ENCODE data around the gene TPRG1L.
"Not testable (repeated sequence)": the region's sequence is repeated elsewhere in the genome, so short reads cannot be mapped to it uniquely, and the experiment has no call there.

Gene TPRG1L

GRCh38 chr1:3584915-3585314 is 39.9 kb upstream of the TPRG1L start:
- H3K9me3 ChIP-seq (ENCODE audit: low read length), result no peaks in the 10 kb centered on the region
- no peak overlapping the region for H3K4me3 ChIP-seq (ENCODE audit: low read depth in 1 of 2, low read length in 2 of 2)
- H3K27ac ChIP-seq (ENCODE audit: low read depth, low read length), result no peak overlapping the region
- no peaks in the 10 kb centered on the region for H3K27me3 ChIP-seq (ENCODE audit: control insufficient read depth in 1 of 2, insufficient read depth in 2 of 2, low read length in 2 of 2)
- H3K36me3 ChIP-seq (ENCODE audit: insufficient read depth, low read length), result no peaks in the 10 kb centered on the region
- H3K9ac ChIP-seq (ENCODE audit: low read length), result no peak overlapping the region
- no peaks in the 10 kb centered on the region for H3K4me1 ChIP-seq (ENCODE audit: insufficient read depth, low read length)

- not testable (repeated sequence) for H3K4me1 ChIP-seq (ENCODE audit: insufficient read depth, low read length); H3K36me3 ChIP-seq (ENCODE audit: insufficient read depth, low read length); H3K9ac ChIP-seq (ENCODE audit: low read length); H3K27me3 ChIP-seq (ENCODE audit: control insufficient read depth in 1 of 2, insufficient read depth in 2 of 2, low read length in 2 of 2); H3K27ac ChIP-seq (ENCODE audit: low read depth, low read length); H3K9me3 ChIP-seq (ENCODE audit: low read length); H3K4me3 ChIP-seq (ENCODE audit: low read depth in 1 of 2, low read length in 2 of 2)
These were observed 39.4 kb upstream of the TPRG1L start for GRCh38 chr1:3585353-3585868.

GRCh38 chr1:3585940-3586568 is 38.8 kb upstream of the TPRG1L start:
- no peaks in the 10 kb centered on the region for H3K27me3 ChIP-seq (ENCODE audit: control insufficient read depth in 1 of 2, insufficient read depth in 2 of 2, low read length in 2 of 2)
- no peak overlapping the region for H3K27ac ChIP-seq (ENCODE audit: low read depth, low read length)
- H3K4me3 ChIP-seq (ENCODE audit: low read depth in 1 of 2, low read length in 2 of 2), result no peak overlapping the region
- no peaks in the 10 kb centered on the region for H3K4me1 ChIP-seq (ENCODE audit: insufficient read depth, low read length)
- H3K9me3 ChIP-seq (ENCODE audit: low read length), result no peaks in the 10 kb centered on the region
- no peak overlapping the region for H3K9ac ChIP-seq (ENCODE audit: low read length)
- no peaks in the 10 kb centered on the region for H3K36me3 ChIP-seq (ENCODE audit: insufficient read depth, low read length)

- H3K9me3 ChIP-seq (ENCODE audit: low read length), result no peaks in the 10 kb centered on the region
- no peak overlapping the region for H3K4me3 ChIP-seq (ENCODE audit: low read depth in 1 of 2, low read length in 2 of 2)
- H3K4me1 ChIP-seq (ENCODE audit: insufficient read depth, low read length), result no peaks in the 10 kb centered on the region
- no peaks in the 10 kb centered on the region for H3K36me3 ChIP-seq (ENCODE audit: insufficient read depth, low read length)
- no peak overlapping the region for H3K9ac ChIP-seq (ENCODE audit: low read length)
- H3K27ac ChIP-seq (ENCODE audit: low read depth, low read length), result no peak overlapping the region
- no peaks in the 10 kb centered on the region for H3K27me3 ChIP-seq (ENCODE audit: control insufficient read depth in 1 of 2, insufficient read depth in 2 of 2, low read length in 2 of 2)
These were observed 37.6 kb upstream of the TPRG1L start for GRCh38 chr1:3586986-3587759.

GRCh38 chr1:3588395-3588794 is 36.4 kb upstream of the TPRG1L start:
- H3K27me3 ChIP-seq (ENCODE audit: control insufficient read depth in 1 of 2, insufficient read depth in 2 of 2, low read length in 2 of 2), result no peaks in the 10 kb centered on the region
- no peak overlapping the region for H3K9ac ChIP-seq (ENCODE audit: low read length)
- no peak overlapping the region for H3K27ac ChIP-seq (ENCODE audit: low read depth, low read length)
- H3K9me3 ChIP-seq (ENCODE audit: low read length), result no peaks in the 10 kb centered on the region
- H3K4me3 ChIP-seq (ENCODE audit: low read depth in 1 of 2, low read length in 2 of 2), result no peak overlapping the region
- no peaks in the 10 kb centered on the region for H3K4me1 ChIP-seq (ENCODE audit: insufficient read depth, low read length)
- no peaks in the 10 kb centered on the region for H3K36me3 ChIP-seq (ENCODE audit: insufficient read depth, low read length)

GRCh38 chr1:3590139-3590763 is 34.6 kb upstream of the TPRG1L start:
- Histone ChIP-seq H3K9ac (ENCODE audit: low read length) (no peak overlapping the region), H3K4me1 (ENCODE audit: insufficient read depth, low read length) (no peaks in the 10 kb centered on the region), H3K27ac (ENCODE audit: low read depth, low read length) (no peak overlapping the region), H3K4me3 (ENCODE audit: low read depth in 1 of 2, low read length in 2 of 2) (no peak overlapping the region), H3K36me3 (ENCODE audit: insufficient read depth, low read length) (no peaks in the 10 kb centered on the region), H3K9me3 (ENCODE audit: low read length) (no peaks in the 10 kb centered on the region), H3K27me3 (ENCODE audit: control insufficient read depth in 1 of 2, insufficient read depth in 2 of 2, low read length in 2 of 2) (no peaks in the 10 kb centered on the region)

GRCh38 chr1:3590951-3591865 is 33.6 kb upstream of the TPRG1L start:
- no peaks in the 10 kb centered on the region for H3K9me3 ChIP-seq (ENCODE audit: low read length)
- no peak overlapping the region for H3K9ac ChIP-seq (ENCODE audit: low read length)
- no peaks in the 10 kb centered on the region for H3K27me3 ChIP-seq (ENCODE audit: control insufficient read depth in 1 of 2, insufficient read depth in 2 of 2, low read length in 2 of 2)
- no peak overlapping the region for H3K27ac ChIP-seq (ENCODE audit: low read depth, low read length)
- no peaks in the 10 kb centered on the region for H3K36me3 ChIP-seq (ENCODE audit: insufficient read depth, low read length)
- no peaks in the 10 kb centered on the region for H3K4me1 ChIP-seq (ENCODE audit: insufficient read depth, low read length)
- no peak overlapping the region for H3K4me3 ChIP-seq (ENCODE audit: low read depth in 1 of 2, low read length in 2 of 2)

- H3K4me3 ChIP-seq (ENCODE audit: low read depth in 1 of 2, low read length in 2 of 2), result no peak overlapping the region
- H3K4me1 ChIP-seq (ENCODE audit: insufficient read depth, low read length), result peaks cover 4% of the 10 kb centered on the region
- no peak overlapping the region for H3K27ac ChIP-seq (ENCODE audit: low read depth, low read length)
- H3K27me3 ChIP-seq (ENCODE audit: control insufficient read depth in 1 of 2, insufficient read depth in 2 of 2, low read length in 2 of 2), result peaks cover 0 to 2% of the 10 kb centered on the region in 2 donors
- H3K9me3 ChIP-seq (ENCODE audit: low read length), result no peaks in the 10 kb centered on the region
- H3K9ac ChIP-seq (ENCODE audit: low read length), result no peak overlapping the region
- H3K36me3 ChIP-seq (ENCODE audit: insufficient read depth, low read length), result no peaks in the 10 kb centered on the region
These were observed 31.5 kb upstream of the TPRG1L start for GRCh38 chr1:3593334-3593733.

- H3K4me1 ChIP-seq (ENCODE audit: insufficient read depth, low read length), result peaks cover 4% of the 10 kb centered on the region
- H3K9me3 ChIP-seq (ENCODE audit: low read length), result no peaks in the 10 kb centered on the region
- no peaks in the 10 kb centered on the region for H3K36me3 ChIP-seq (ENCODE audit: insufficient read depth, low read length)
- H3K27ac ChIP-seq (ENCODE audit: low read depth, low read length), result no peak overlapping the region
- H3K4me3 ChIP-seq (ENCODE audit: low read depth in 1 of 2, low read length in 2 of 2), result no peak overlapping the region
- H3K9ac ChIP-seq (ENCODE audit: low read length), result no peak overlapping the region
- H3K27me3 ChIP-seq (ENCODE audit: control insufficient read depth in 1 of 2, insufficient read depth in 2 of 2, low read length in 2 of 2), result peaks cover 0 to 5% of the 10 kb centered on the region in 2 donors
These were observed 31.1 kb upstream of the TPRG1L start for GRCh38 chr1:3593745-3594144.

GRCh38 chr1:3594706-3595377 is 30.0 kb upstream of the TPRG1L start:
- Histone ChIP-seq H3K27me3 (ENCODE audit: control insufficient read depth in 1 of 2, insufficient read depth in 2 of 2, low read length in 2 of 2) (peaks cover 0 to 5% of the 10 kb centered on the region in 2 donors), H3K4me3 (ENCODE audit: low read depth in 1 of 2, low read length in 2 of 2) (no peak overlapping the region), H3K27ac (ENCODE audit: low read depth, low read length) (no peak overlapping the region), H3K9ac (ENCODE audit: low read length) (no peak overlapping the region), H3K4me1 (ENCODE audit: insufficient read depth, low read length) (peaks cover 4% of the 10 kb centered on the region), H3K9me3 (ENCODE audit: low read length) (no peaks in the 10 kb centered on the region), H3K36me3 (ENCODE audit: insufficient read depth, low read length) (no peaks in the 10 kb centered on the region)
